Measurements from ENCODE around the gene CRACR2A.

Gene CRACR2A

GRCh38 chr12:3594966-3595365 lies 157.9 kb downstream of the CRACR2A start:
- DNase-seq = no peak

GRCh38 chr12:3593906-3594483 lies 158.9 kb downstream of the CRACR2A start:
- no peak for DNase-seq

DNA sequence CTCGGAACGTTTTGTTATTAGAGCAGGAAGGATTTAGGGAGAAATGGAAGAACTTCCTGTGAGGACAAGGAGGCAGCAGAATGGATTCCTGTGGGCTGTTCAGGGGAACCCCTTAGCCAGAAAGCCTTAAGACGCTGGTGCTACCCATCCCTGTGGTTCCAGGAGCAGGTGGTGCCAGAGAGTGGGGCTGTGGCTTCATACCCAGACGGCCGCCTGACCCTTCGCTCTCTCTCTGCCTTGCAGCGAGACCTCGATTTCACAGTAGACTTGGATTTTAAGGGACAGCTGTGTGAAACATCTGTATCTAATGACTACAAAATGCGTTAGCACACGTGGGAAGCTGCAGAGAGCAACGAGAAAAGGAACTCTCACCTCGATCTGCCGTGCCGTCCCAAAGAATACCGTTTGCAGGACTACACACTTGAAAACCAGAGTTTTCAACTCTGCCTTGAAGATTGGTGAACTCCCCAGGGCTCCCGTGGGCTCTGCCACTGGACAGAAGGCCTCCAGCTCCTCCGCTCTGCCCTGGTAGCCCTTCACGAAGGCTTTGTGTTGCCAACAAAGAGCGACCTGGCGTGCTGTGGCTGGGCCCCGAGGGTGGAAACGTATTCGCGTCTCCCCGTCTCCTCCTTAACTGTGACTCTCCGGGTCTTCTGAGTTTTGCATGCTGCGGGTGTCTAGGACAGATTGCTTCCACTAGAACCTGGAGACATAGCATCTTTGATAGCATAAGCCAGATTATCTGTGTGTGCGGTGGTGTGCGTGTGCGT lies 159.9 kb downstream of the CRACR2A start:
- no peak for DNase-seq

DNA sequence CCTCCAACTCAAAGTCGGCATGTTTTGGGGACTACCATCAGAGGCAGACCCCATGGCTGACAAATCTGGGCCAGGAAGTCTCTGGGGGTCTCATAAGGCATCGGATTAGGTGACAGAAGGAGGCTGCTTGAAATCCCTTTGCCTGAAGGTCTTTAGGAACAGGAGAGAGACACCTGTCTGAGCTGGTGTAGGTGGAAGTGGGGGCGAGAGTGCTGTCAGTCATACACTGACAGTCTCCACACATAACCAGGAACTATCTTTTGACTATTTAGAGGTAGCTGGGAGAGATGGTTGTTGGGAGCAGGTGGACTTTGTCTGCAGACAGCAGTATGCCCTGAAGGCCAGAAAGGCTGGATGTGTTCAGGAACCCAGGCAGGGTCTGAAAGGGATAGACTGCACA lies 163.2 kb downstream of the CRACR2A start:
- DNase-seq = no peak

DNA sequence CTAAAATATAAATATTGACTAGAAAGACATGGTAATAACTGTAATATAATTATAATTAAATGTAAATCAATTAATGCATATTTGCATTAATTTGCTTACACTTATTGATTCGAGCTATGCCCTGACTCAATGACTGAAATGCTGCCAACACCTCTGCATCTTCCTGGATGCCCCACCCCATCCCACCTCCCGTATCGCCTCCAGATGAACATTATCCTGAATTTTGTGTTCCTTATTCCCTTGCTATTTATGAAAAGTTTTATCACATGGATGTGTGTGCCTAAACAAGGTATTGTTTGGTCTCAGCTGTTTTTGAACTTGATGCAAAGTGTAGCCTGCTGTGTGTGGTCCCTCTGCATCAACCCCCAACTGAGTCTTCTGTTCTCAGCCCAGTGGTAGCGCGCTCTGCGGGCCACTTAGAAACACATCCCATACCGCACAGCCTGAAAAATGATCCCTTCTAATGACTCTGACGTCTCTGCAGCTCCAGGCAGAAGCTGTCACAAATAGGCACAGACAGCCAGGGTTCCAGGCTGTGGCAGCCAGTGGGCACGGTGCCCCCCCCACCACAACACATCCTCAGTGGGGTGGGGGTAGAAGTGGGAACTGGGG lies 165.4 kb downstream of the CRACR2A start:
- DNase-seq = no peak

DNA sequence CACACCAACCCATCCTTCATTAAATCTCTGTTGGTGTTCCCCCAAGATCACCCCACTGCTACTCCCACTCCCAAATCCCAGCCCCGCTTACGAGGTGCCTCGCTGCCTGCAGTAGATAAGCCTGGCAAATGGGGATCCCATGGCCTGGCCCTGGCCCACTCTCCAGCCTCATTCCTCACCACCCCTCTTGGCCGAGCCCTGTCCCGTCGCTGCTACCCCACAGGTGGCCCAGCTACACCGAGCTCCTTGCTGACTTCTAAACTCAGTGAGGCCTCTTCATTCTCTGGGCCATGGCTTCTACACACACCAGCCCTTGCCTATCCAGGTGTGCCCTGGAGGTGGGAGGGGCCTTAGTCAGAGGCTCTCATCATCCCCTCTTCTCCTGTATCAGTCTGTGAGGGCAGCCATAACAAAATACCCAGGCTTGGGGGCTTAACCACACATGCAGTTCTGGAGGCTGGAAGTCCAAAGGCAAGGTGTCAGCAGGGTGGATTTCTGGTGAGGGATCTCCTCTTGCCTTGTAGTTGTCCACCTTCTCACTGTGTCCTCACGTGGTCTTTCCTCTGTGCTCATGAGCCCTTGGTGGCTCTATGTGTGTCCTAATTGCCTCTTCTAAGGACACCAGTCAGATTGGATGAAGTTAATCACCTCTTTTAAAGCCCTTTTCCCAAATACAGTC lies 169.1 kb downstream of the CRACR2A start:
- DNase-seq = no peak

GRCh38 chr12:3580094-3580749 lies 172.7 kb downstream of the CRACR2A start:
- no peak for DNase-seq

DNA sequence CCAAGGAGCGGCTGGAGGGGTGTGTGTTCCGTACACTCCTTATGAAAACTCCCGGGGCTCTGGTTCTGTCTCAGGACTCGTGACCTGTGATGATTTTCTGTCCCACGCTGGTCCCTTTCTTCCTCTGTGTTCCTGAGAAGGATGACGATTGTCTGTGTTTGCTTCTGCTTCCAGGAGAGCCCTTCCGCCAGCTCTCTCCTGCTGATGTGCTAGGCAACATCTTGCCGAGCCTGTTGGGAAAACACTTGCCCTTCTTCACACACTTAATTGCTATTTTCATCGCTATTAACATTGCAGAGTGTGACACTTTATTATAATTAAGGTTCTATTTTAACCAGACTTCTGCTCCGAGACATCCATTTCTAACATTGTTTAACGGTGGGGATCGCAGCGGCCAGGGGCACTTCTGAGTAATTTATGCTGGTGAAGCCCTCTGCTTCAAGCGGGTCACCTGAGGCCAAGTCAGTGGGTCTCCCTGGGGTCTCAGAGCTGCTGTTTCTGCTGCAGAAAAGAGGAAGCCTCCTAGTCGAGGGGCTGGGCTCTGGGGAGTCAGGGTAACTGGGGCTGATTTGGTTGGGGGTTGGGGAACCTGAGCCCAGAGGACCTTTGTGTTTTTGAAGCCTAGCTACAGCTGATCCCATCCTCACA lies 173.3 kb downstream of the CRACR2A start:
- DNase-seq = no peak

GRCh38 chr12:3578557-3578956 lies 174.4 kb downstream of the CRACR2A start:
- no peak for DNase-seq

DNA sequence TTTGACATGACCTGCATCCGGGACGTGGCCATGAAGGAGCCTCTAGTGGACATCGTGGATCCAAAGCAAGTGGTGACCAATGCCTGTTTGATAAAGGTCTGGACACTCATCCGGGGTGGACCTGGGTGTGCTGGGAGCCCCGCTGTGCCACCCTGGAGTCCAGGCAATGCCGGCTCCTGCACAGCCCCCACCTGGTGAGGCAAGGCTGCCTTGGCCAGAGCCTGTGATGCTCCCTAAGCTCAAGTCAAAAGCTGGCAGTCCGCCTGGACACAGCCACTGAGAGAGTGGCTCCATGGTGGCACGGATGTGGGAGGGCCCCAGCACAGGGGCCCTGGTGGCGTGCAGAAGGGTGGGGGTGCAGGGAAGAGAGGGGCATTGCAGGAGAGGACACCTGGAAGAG lies 176.0 kb downstream of the CRACR2A start:
- DNase-seq = no peak

DNA sequence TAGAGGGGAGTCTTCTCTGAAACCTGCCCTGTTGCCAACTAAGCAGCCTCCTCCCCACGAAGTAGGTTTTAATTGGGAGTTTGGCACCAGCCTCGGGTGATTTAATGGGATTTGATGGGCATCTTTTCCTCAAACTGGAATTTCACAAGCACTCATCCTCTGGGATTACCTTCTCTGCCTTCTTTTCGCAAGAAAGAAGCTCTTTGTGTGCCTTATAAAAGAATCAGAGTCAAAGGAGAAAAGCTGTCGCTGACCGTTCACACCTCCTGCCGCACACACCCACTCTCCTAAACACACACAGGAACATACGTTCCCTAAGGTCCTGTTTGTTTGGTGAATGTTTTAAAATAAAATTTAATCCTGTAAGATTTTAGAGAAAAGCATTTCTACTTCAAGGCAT lies 177.9 kb downstream of the CRACR2A start:
- no peak for DNase-seq

GRCh38 chr12:3572560-3572959 lies 180.3 kb downstream of the CRACR2A start:
- no peak for DNase-seq

DNA sequence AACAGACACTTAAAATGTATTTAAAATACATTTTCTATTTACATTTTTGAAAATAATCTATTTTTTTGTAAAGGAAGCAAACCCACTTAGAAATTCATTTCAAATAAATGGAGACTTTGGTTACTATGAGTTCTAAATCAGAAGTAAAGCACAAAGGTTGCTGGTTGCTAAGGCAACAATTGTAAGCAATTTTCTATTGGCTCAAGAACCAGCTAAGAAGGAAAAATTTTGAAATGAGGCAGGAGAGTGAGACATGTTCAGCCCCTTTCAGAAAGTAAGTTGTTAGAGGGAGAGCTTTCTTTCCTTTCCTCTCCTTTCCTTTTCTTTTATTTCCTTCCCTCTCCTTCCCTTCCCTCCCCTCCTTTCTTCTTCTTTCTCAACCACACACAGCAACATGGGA lies 181.2 kb downstream of the CRACR2A start:
- no peak for DNase-seq

DNA sequence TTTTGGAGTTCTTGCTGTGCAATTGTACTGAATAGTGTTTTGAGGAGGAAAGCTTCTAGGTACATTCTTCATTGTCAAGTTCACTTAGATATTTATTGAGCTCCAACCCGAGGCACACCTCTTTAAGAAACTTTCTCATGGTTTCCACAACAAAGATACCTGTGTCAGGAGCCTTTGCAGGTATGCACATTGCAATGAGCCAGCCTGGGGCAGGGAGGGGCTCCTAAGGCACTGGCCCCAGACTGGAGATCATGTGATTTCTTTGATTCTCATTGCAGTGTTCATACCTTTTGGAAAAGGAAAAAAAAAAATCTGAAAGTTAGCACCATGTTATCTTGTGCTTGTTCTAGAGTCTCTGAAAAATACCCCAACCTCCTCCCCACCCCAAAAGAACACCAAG lies 181.6 kb downstream of the CRACR2A start:
- DNase-seq = no peak

DNA sequence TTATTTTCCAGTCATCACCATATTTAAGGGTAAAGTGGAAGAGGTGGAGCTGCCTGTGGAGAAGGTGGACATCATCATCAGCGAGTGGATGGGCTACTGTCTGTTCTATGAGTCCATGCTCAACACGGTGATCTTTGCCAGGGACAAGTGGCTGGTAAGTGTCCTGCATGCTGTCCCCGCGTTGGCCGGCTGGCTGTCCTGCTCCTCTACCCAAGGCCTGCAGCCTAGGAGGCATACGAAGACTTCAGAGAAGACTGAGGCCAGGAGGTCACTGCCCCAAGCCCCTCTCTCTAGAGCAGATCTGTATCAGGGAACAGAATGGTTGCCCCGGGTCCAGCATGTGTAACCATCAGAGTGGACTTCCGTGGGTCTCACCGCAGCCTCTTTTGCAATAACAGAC lies 184.2 kb downstream of the CRACR2A start:
- no peak for DNase-seq

- no peak for DNase-seq
These were observed 186.9 kb downstream of the CRACR2A start for GRCh38 chr12:3565985-3566384.
